ENCODE results near the gene SRBD1. TPM values are rescaled to one million over a fixed set of nuclear protein-coding genes. Genes with fewer than 3 reads are reported as not detected.

SRBD1 gene
- total RNA-seq, 4 donors from 2014 or later: 9.0 to 22.0 (median 13.0) TPM

DNA sequence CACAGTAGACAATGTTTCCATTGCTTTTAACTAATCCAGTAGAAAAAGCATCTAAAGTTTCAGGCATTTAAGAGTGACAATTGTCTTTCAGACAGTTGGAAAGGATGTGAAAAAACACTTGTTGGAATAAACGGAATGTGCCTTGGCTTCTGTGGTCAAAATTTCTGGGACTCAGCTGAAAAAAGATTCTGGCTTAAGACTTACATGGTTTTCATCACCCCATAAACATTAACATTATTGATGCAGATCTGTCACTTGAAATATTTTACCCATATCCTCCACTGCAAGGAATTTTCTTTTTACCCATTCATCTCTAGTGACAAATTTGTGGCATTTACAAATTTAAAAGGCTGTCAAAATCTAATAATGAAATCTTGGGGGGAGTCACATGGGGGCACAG lies 166.0 kb downstream of the SRBD1 start:
- intact Hi-C loops (cut with DNase I): no loop called here
- Histone ChIP-seq H3K4me1 (no peaks in the 10 kb centered on the region), H3K27me3 (no peaks in the 10 kb centered on the region), H3K9me3 (no peaks in the 10 kb centered on the region), H3K4me3 (no peak overlapping the region), H3K36me3 (no peaks in the 10 kb centered on the region), H3K27ac (replicated peaks in 1 of 4) (no peak overlapping the region)
- 79% methylated on average over 1 of the region's 1 CpG for WGBS
- TF ChIP-seq EP300 (IDR thresholded peaks at IDR 0.05) (no peak), POLR2AphosphoS5 (IDR thresholded peaks at IDR 0.05) (no peak), POLR2A (IDR thresholded peaks at IDR 0.05; ENCODE audit: low read depth) (no peak)
- TF ChIP-seq, protein P1, sequence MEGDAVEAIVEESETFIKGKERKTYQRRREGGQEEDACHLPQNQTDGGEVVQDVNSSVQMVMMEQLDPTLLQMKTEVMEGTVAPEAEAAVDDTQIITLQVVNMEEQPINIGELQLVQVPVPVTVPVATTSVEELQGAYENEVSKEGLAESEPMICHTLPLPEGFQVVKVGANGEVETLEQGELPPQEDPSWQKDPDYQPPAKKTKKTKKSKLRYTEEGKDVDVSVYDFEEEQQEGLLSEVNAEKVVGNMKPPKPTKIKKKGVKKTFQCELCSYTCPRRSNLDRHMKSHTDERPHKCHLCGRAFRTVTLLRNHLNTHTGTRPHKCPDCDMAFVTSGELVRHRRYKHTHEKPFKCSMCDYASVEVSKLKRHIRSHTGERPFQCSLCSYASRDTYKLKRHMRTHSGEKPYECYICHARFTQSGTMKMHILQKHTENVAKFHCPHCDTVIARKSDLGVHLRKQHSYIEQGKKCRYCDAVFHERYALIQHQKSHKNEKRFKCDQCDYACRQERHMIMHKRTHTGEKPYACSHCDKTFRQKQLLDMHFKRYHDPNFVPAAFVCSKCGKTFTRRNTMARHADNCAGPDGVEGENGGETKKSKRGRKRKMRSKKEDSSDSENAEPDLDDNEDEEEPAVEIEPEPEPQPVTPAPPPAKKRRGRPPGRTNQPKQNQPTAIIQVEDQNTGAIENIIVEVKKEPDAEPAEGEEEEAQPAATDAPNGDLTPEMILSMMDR (IDR thresholded peaks at IDR 0.05): no peak
- DNase-seq (ENCODE audit: extremely low spot score): no peak

DNA sequence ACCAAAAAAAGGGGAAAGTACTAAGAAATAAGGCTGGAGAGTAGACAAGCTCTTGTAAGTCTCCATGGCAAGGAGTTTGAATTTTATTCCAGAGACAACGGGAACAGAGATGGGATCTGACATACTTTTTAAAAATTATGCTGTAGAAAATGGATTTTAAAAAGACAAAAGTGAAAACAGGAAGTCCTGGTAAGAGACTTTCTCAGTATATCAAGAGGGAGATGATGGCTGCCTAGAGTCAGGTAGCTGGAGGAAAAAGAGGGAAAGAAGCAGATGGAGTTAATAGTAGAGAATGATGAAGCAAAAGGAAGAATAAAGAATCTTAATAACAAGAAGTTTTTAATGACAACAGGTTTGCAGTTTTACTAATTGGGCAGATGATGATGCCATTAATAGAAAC lies 168.1 kb downstream of the SRBD1 start:
- no peaks in the 10 kb centered on the region for H3K27me3 ChIP-seq
- TF ChIP-seq, protein P1 (IDR thresholded peaks at IDR 0.05): no peak
- TF ChIP-seq POLR2A (IDR thresholded peaks at IDR 0.05; ENCODE audit: low read depth): no peak
- TF ChIP-seq POLR2AphosphoS5 (IDR thresholded peaks at IDR 0.05): no peak
- TF ChIP-seq EP300 (IDR thresholded peaks at IDR 0.05): no peak
- no peak overlapping the region for H3K27ac ChIP-seq (replicated peaks in 1 of 4)
- H3K4me3 ChIP-seq: no peak overlapping the region
- no peaks in the 10 kb centered on the region for H3K4me1 ChIP-seq
- intact Hi-C loops (cut with DNase I): no loop called here
- 91% methylated on average over 1 of the region's 1 CpG for WGBS
- no peaks in the 10 kb centered on the region for H3K9me3 ChIP-seq
- no peaks in the 10 kb centered on the region for H3K36me3 ChIP-seq
- no peak for DNase-seq (ENCODE audit: extremely low spot score)

DNA sequence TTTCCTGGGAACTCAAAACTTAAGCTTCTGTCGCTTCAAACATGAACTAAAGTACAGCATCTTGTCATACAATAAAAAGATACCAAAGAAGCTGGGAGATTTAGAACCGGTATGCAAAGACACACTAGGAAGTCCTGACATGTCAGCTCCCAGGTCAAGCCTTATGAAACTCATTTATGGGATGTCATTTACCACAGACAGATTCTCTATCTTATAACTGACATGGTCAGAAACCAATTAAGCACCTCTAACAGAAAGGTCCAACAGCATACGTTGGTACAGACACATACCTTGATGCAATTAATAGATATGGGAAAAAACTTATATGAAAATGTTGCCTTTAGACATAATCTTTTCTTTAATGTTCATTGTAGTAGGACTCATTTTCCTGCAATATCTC lies 169.0 kb downstream of the SRBD1 start:
- H3K9me3 ChIP-seq: no peaks in the 10 kb centered on the region
- TF ChIP-seq POLR2A (IDR thresholded peaks at IDR 0.05; ENCODE audit: low read depth): no peak
- TF ChIP-seq, protein P1 (IDR thresholded peaks at IDR 0.05): no peak
- TF ChIP-seq POLR2AphosphoS5 (IDR thresholded peaks at IDR 0.05): no peak
- TF ChIP-seq EP300 (IDR thresholded peaks at IDR 0.05): no peak
- 98% methylated on average over 3 of the region's 3 CpGs for WGBS
- no peaks in the 10 kb centered on the region for H3K36me3 ChIP-seq
- DNase-seq (ENCODE audit: extremely low spot score): no peak
- no peaks in the 10 kb centered on the region for H3K27me3 ChIP-seq
- H3K4me3 ChIP-seq: no peak overlapping the region
- H3K4me1 ChIP-seq: no peaks in the 10 kb centered on the region
- intact Hi-C loops (cut with DNase I): no loop called here
- H3K27ac ChIP-seq (replicated peaks in 1 of 4): no peak overlapping the region

DNA sequence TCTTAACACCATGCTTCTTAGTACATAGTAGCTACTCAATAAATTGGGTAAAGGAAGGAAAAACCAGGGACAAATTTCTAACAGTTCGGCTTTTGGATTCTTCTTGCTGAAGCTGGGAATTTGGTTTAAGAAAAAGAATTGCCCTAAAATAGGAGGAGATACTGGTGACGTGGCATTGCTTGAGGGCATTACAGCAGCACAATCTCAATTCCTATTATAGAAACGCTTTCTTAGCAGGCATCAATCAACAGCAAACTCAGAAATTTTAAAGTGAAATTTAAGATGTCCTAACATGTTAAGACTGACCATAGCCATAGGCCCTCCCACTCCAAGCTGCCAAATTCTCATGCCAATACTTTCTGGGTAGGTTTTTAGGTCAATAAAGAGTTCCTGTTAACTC lies 169.5 kb downstream of the SRBD1 start:
- intact Hi-C loops (cut with DNase I): no loop called here
- Histone ChIP-seq H3K36me3 (no peaks in the 10 kb centered on the region), H3K27ac (replicated peaks in 1 of 4) (no peak overlapping the region)

More for the DNA sequence above, 169.5 kb downstream of the SRBD1 start:
- WGBS: 91% methylated on average over 3 of the region's 3 CpGs
- TF ChIP-seq, protein P1 (IDR thresholded peaks at IDR 0.05): no peak
- TF ChIP-seq POLR2A (IDR thresholded peaks at IDR 0.05; ENCODE audit: low read depth) (no peak), POLR2AphosphoS5 (IDR thresholded peaks at IDR 0.05) (no peak), EP300 (IDR thresholded peaks at IDR 0.05) (no peak)
- no peak for DNase-seq (ENCODE audit: extremely low spot score)
- Histone ChIP-seq H3K9me3 (no peaks in the 10 kb centered on the region), H3K27me3 (no peaks in the 10 kb centered on the region), H3K4me3 (no peak overlapping the region), H3K4me1 (no peaks in the 10 kb centered on the region)

Data from esophagus muscularis mucosa (tissue), 4 donors.